MM.1S (cell line): ENCODE measurements around the gene CILP2.

ENCODE experiments used
- DNase-seq: peaks from one replicate; pipeline ENCODE4 v3.0.0-alpha.2; 2015
- H2AFZ ChIP-seq: fragments of 300-600 bp; sonication (generic); 2 replicates; pipeline ENCODE4 v1.6.0; 2016; ENCODE audit warnings: antibody characterized with exemption, low read length
- H3F3A ChIP-seq: fragments of 300-600 bp; sonication (generic); 2 replicates; pipeline ENCODE4 v1.6.1; 2016; ENCODE audit warnings: mild to moderate bottlenecking, antibody characterized with exemption, low read length, moderate library complexity, mixed read lengths; ENCODE audit not compliant: insufficient read depth
- H3K27ac ChIP-seq: fragments of 300-600 bp; sonication (generic); 2 replicates; pipeline ENCODE4 v1.5.1; 2016; ENCODE audit warnings: mild to moderate bottlenecking, low read length
- H3K27me3 ChIP-seq: fragments of 300-600 bp; sonication (generic); replicated peaks from 2 replicates; pipeline ENCODE4 v1.6.0; 2016; ENCODE audit warnings: low read length; ENCODE audit not compliant: insufficient read depth
- H3K36me3 ChIP-seq: fragments of 300-600 bp; sonication (generic); replicated peaks from 2 replicates; pipeline ENCODE4 v1.6.1; 2016; ENCODE audit warnings: mild to moderate bottlenecking, low read length, mixed read lengths; ENCODE audit not compliant: insufficient read depth
- H3K4me1 ChIP-seq: fragments of 300-600 bp; sonication (generic); 2 replicates; pipeline ENCODE4 v1.6.1; 2016; ENCODE audit warnings: low read length, mixed read lengths
- H3K4me2 ChIP-seq: fragments of 300-600 bp; sonication (generic); 2 replicates; pipeline ENCODE4 v1.6.0; 2016; ENCODE audit warnings: low read depth, low read length
- H3K4me3 ChIP-seq: fragments of 300-600 bp; sonication (generic); 2 replicates; pipeline ENCODE4 v1.5.1; 2016; ENCODE audit warnings: low read length, mixed read lengths
- H3K79me2 ChIP-seq: fragments of 300-600 bp; sonication (generic); 2 replicates; pipeline ENCODE4 v1.6.1; 2016; ENCODE audit warnings: mixed run types, low read length, mixed read lengths
- H3K9ac ChIP-seq: fragments of 300-600 bp; sonication (generic); 2 replicates; pipeline ENCODE4 v1.6.1; 2016; ENCODE audit warnings: low read length, mixed read lengths
- H3K9me2 ChIP-seq: fragments of 300-600 bp; sonication (generic); replicated peaks from 2 replicates; pipeline ENCODE4 v1.6.1; 2016; ENCODE audit warnings: mild to moderate bottlenecking, low read length, mixed read lengths; ENCODE audit not compliant: insufficient read depth
- H3K9me3 ChIP-seq: fragments of 300-600 bp; sonication (generic); replicated peaks from 2 replicates; pipeline ENCODE4 v1.6.1; 2016; ENCODE audit warnings: mild to moderate bottlenecking, low read length, mixed read lengths; ENCODE audit not compliant: insufficient read depth
- H4K20me1 ChIP-seq: fragments of 300-600 bp; sonication (generic); 2 replicates; pipeline ENCODE4 v1.6.1; 2016; ENCODE audit warnings: mild to moderate bottlenecking, low read length, moderate library complexity, mixed read lengths; ENCODE audit not compliant: insufficient read depth
- CTCF ChIP-seq: fragments of 300-600 bp; sonication (generic); IDR thresholded peaks from 2 replicates; pipeline ENCODE4 v1.5.1; 2016; ENCODE audit warnings: antibody characterized with exemption, low read length, mixed read lengths
- EZH2 ChIP-seq: fragments of 300-600 bp; sonication (generic); optimal IDR thresholded peaks from 2 replicates; pipeline ENCODE3; 2017; ENCODE audit warnings: low read depth, mild to moderate bottlenecking, antibody characterized with exemption, low read length, mixed read lengths
- EZH2phosphoT487 ChIP-seq: fragments of 300-600 bp; sonication (generic); IDR thresholded peaks from 2 replicates; pipeline ENCODE4 v1.6.1; 2018; ENCODE audit warnings: antibody characterized with exemption, low read length

The CILP2 gene

GRCh38 chr19:19526581-19527370 lies 11.3 kb upstream of the CILP2 start:
- H4K20me1 ChIP-seq: no peaks in the 10 kb centered on the region

GRCh38 chr19:19527371-19527656 lies 10.8 kb upstream of the CILP2 start:
- Histone ChIP-seq H3F3A (no peaks in the 10 kb centered on the region), H3K27me3 (no peaks in the 10 kb centered on the region), H3K9ac (no peak overlapping the region), H3K36me3 (no peaks in the 10 kb centered on the region), H3K9me3 (no peaks in the 10 kb centered on the region), H3K4me1 (no peaks in the 10 kb centered on the region), H3K79me2 (peaks cover 7% of the 10 kb centered on the region; the same call in 1 of the 2 replicates), H2AFZ (no peak overlapping the region), H4K20me1 (no peaks in the 10 kb centered on the region), H3K9me2 (no peaks in the 10 kb centered on the region), H3K4me3 (no peak overlapping the region), H3K27ac (no peak overlapping the region), H3K4me2 (no peak overlapping the region)
- TF ChIP-seq CTCF (no peak), EZH2 (no peak)
- DNase-seq: no peak

More at GRCh38 chr19:19526581-19527370, 11.3 kb upstream of the CILP2 start:
- Histone ChIP-seq H3K9me3 (no peaks in the 10 kb centered on the region), H2AFZ (no peak overlapping the region), H3F3A (no peaks in the 10 kb centered on the region), H3K4me1 (no peaks in the 10 kb centered on the region), H3K4me2 (no peak overlapping the region), H3K79me2 (peaks cover 7% of the 10 kb centered on the region; the same call in 1 of the 2 replicates), H3K36me3 (no peaks in the 10 kb centered on the region), H3K27me3 (no peaks in the 10 kb centered on the region), H3K27ac (no peak overlapping the region), H3K9me2 (no peaks in the 10 kb centered on the region), H3K4me3 (no peak overlapping the region), H3K9ac (no peak overlapping the region)
- TF ChIP-seq EZH2phosphoT487 (no peak), CTCF (no peak), EZH2 (no peak)
- DNase-seq: no peak

GRCh38 chr19:19527674-19528625 lies 10.1 kb upstream of the CILP2 start:
- DNase-seq: no peak
- no peaks in the 10 kb centered on the region for H3F3A ChIP-seq
- H3K36me3 ChIP-seq: no peaks in the 10 kb centered on the region
- H4K20me1 ChIP-seq: no peaks in the 10 kb centered on the region
- no peak for TF ChIP-seq EZH2
- TF ChIP-seq EZH2phosphoT487: no peak
- no peak for TF ChIP-seq CTCF
- H3K4me2 ChIP-seq: no peak overlapping the region
- no peaks in the 10 kb centered on the region for H3K4me1 ChIP-seq
- peaks cover 2% of the 10 kb centered on the region; the same call in 1 of the 2 replicates for H3K79me2 ChIP-seq
- H3K4me3 ChIP-seq: no peak overlapping the region
- no peaks in the 10 kb centered on the region for H3K9me2 ChIP-seq
- H2AFZ ChIP-seq: no peak overlapping the region
- no peak overlapping the region for H3K9ac ChIP-seq
- no peaks in the 10 kb centered on the region for H3K9me3 ChIP-seq
- H3K27ac ChIP-seq: no peak overlapping the region
- no peaks in the 10 kb centered on the region for H3K27me3 ChIP-seq
